Measurements from ENCODE around the gene ADAMTS17.

Gene ADAMTS17

DNA sequence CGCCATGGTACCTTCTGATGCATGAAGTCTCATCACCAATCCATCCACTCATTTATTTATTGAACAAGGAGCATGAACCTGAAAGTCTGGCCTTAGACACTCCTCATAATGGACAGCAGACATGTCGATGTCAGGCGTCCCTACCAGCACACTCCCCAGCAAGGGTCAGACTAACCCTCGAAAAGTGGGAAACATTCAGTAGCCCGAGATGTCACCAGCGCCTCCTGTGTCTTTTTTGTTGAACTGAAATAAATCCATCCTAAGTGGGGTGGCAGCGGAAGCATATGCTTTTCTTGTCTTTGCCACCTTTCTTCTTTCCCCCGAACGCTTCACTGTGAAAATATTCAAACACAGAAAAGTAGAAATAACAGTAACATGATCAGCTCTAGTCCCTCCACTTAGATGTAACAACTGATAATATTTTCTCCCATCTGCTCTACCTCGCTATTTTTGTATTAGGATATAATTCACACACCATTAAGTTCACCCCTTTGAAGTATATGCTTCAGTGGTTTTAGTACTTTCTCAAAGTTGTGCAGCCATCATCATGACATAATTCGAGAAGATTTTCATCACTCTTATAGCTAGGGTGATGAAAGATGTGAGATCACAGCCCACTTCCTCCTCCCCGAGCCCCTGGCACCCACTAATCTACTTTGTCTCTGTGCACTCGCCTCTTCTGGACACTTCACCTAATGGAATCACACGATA, 121.6 kb downstream of the ADAMTS17 start:
- TF ChIP-seq, protein P1, sequence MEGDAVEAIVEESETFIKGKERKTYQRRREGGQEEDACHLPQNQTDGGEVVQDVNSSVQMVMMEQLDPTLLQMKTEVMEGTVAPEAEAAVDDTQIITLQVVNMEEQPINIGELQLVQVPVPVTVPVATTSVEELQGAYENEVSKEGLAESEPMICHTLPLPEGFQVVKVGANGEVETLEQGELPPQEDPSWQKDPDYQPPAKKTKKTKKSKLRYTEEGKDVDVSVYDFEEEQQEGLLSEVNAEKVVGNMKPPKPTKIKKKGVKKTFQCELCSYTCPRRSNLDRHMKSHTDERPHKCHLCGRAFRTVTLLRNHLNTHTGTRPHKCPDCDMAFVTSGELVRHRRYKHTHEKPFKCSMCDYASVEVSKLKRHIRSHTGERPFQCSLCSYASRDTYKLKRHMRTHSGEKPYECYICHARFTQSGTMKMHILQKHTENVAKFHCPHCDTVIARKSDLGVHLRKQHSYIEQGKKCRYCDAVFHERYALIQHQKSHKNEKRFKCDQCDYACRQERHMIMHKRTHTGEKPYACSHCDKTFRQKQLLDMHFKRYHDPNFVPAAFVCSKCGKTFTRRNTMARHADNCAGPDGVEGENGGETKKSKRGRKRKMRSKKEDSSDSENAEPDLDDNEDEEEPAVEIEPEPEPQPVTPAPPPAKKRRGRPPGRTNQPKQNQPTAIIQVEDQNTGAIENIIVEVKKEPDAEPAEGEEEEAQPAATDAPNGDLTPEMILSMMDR (conservative IDR thresholded peaks at IDR 0.05; ENCODE audit: low read length), result peak; percentile 42
- no peak for TF ChIP-seq EZH2phosphoT487 (IDR thresholded peaks at IDR 0.05; ENCODE audit: borderline replicate concordance)
- Histone ChIP-seq H3K79me2 (ENCODE audit: insufficient read depth, low read length) (no peaks in the 10 kb centered on the region), H3K9me2 (replicated peaks; ENCODE audit: low read depth, low read length) (no peaks in the 10 kb centered on the region), H3F3A (ENCODE audit: low read depth) (no peaks in the 10 kb centered on the region), H3K4me3 (ENCODE audit: low read length, poor library complexity, severe bottlenecking) (no peak overlapping the region), H3K27me3 (ENCODE audit: insufficient read depth, low read length, poor library complexity, severe bottlenecking) (no peaks in the 10 kb centered on the region), H3K9me3 (ENCODE audit: insufficient read depth, low read depth, low read length) (no peaks in the 10 kb centered on the region), H3K4me1 (ENCODE audit: insufficient read depth, low read length, poor library complexity, severe bottlenecking) (peaks cover 33% of the 10 kb centered on the region), H4K20me1 (ENCODE audit: insufficient read depth, low read length, poor library complexity, severe bottlenecking) (no peaks in the 10 kb centered on the region), H3K4me2 (ENCODE audit: low read depth, low read length, poor library complexity, severe bottlenecking) (no peak overlapping the region), H2AFZ (ENCODE audit: low read length) (no peak overlapping the region), H3K36me3 (ENCODE audit: insufficient read depth, low read length) (no peaks in the 10 kb centered on the region), H3K9ac (ENCODE audit: low read depth, low read length, poor library complexity, severe bottlenecking) (no peak overlapping the region)

DNA sequence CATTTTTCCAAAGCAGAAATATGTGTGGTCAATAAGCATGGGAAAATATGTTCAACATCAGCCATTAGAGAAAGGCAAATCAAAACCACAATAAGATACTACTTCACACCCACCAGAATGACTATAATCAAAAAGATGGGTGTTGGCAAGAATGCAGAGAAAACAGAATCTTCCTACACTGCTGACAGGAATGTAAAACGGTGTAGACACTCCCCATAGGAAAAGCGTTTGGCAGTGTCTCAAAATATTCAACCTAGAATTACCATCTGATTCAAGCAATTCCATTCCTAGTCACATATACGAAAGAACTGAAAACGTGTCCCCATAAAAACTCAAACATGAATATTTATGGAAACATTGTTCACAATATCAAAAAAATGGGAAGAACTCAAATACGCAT, 123.3 kb downstream of the ADAMTS17 start:
- Histone ChIP-seq H3K4me2 (ENCODE audit: low read depth, low read length, poor library complexity, severe bottlenecking) (no peak overlapping the region), H4K20me1 (ENCODE audit: insufficient read depth, low read length, poor library complexity, severe bottlenecking) (no peaks in the 10 kb centered on the region), H3K9me3 (ENCODE audit: insufficient read depth, low read depth, low read length) (no peaks in the 10 kb centered on the region), H3K4me3 (ENCODE audit: low read length, poor library complexity, severe bottlenecking) (no peak overlapping the region), H3K27me3 (ENCODE audit: insufficient read depth, low read length, poor library complexity, severe bottlenecking) (no peaks in the 10 kb centered on the region), H3K9me2 (replicated peaks; ENCODE audit: low read depth, low read length) (no peaks in the 10 kb centered on the region), H3K79me2 (ENCODE audit: insufficient read depth, low read length) (no peaks in the 10 kb centered on the region), H3K36me3 (ENCODE audit: insufficient read depth, low read length) (no peaks in the 10 kb centered on the region), H3K9ac (ENCODE audit: low read depth, low read length, poor library complexity, severe bottlenecking) (no peak overlapping the region), H3K4me1 (ENCODE audit: insufficient read depth, low read length, poor library complexity, severe bottlenecking) (peaks cover 23% of the 10 kb centered on the region), H2AFZ (ENCODE audit: low read length) (no peak overlapping the region), H3F3A (ENCODE audit: low read depth) (no peaks in the 10 kb centered on the region)
- TF ChIP-seq, protein P1 (conservative IDR thresholded peaks at IDR 0.05; ENCODE audit: low read length), result no peak
- TF ChIP-seq EZH2phosphoT487 (IDR thresholded peaks at IDR 0.05; ENCODE audit: borderline replicate concordance), result no peak

DNA sequence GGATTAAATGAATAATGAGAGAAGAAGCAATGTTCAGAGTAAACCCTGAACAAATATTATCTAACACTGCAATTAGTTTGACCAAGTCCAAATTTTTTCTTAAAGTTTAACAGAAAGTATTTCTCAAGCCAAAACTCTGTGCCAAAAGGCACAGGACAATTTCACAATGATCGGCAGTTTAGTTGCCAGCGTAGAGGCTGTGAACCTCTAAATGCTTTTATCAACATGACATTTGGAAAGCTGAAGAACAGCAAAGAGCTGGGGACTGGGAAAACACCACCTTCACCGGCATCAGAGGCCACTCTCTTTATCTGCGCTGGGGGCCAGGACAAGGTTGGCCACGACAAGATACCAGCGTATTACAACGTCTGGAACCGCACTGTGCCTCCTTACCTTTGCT, 125.6 kb downstream of the ADAMTS17 start:
- H3K4me2 ChIP-seq (ENCODE audit: low read depth, low read length, poor library complexity, severe bottlenecking), result no peak overlapping the region
- TF ChIP-seq EZH2phosphoT487 (IDR thresholded peaks at IDR 0.05; ENCODE audit: borderline replicate concordance), result no peak
- TF ChIP-seq, protein P1 (conservative IDR thresholded peaks at IDR 0.05; ENCODE audit: low read length), result no peak
- no peaks in the 10 kb centered on the region for H3K79me2 ChIP-seq (ENCODE audit: insufficient read depth, low read length)
- no peaks in the 10 kb centered on the region for H4K20me1 ChIP-seq (ENCODE audit: insufficient read depth, low read length, poor library complexity, severe bottlenecking)
- no peaks in the 10 kb centered on the region for H3K9me3 ChIP-seq (ENCODE audit: insufficient read depth, low read depth, low read length)
- no peak overlapping the region for H3K4me3 ChIP-seq (ENCODE audit: low read length, poor library complexity, severe bottlenecking)
- H3K9ac ChIP-seq (ENCODE audit: low read depth, low read length, poor library complexity, severe bottlenecking), result no peak overlapping the region
- no peak overlapping the region for H2AFZ ChIP-seq (ENCODE audit: low read length)
- H3K27me3 ChIP-seq (ENCODE audit: insufficient read depth, low read length, poor library complexity, severe bottlenecking), result no peaks in the 10 kb centered on the region
- no peaks in the 10 kb centered on the region for H3K36me3 ChIP-seq (ENCODE audit: insufficient read depth, low read length)
- H3F3A ChIP-seq (ENCODE audit: low read depth), result no peaks in the 10 kb centered on the region
- peaks cover 30% of the 10 kb centered on the region for H3K4me1 ChIP-seq (ENCODE audit: insufficient read depth, low read length, poor library complexity, severe bottlenecking)
- H3K9me2 ChIP-seq (replicated peaks; ENCODE audit: low read depth, low read length), result no peaks in the 10 kb centered on the region
